Endodermal cell (in vitro differentiated cells): ENCODE measurements around the gene DNAH12. TPM values are rescaled to one million over a fixed set of nuclear protein-coding genes. Genes with fewer than 3 reads are reported as not detected.
"Not testable (repeated sequence)": the region's sequence is repeated elsewhere in the genome, so short reads cannot be mapped to it uniquely, and the experiment has no call there.

Source experiments
- DNase-seq: peaks from one replicate; pipeline ENCODE4 v3.0.0-alpha.2; 2017
- H3K27ac ChIP-seq: 2 replicates; pipeline ENCODE4 v1.5.1; 2013; ENCODE audit warnings: mild to moderate bottlenecking, low read depth, low read length, moderate library complexity
- H3K27me3 ChIP-seq: 2 replicates; pipeline ENCODE4 v1.6.1; 2013; ENCODE audit warnings: mild to moderate bottlenecking, low read length, moderate library complexity; ENCODE audit not compliant: insufficient read depth, control insufficient read depth, poor library complexity, severe bottlenecking
- H3K36me3 ChIP-seq: 2 replicates; pipeline ENCODE4 v1.7.0; 2013; ENCODE audit warnings: mild to moderate bottlenecking, low read length, moderate library complexity; ENCODE audit not compliant: control insufficient read depth, insufficient read depth
- H3K4me1 ChIP-seq: one replicate; pipeline ENCODE4 v1.7.0; 2013; ENCODE audit warnings: low read length; ENCODE audit not compliant: control insufficient read depth, insufficient read depth
- H3K4me3 ChIP-seq: 2 replicates; pipeline ENCODE4 v1.5.1; 2013; ENCODE audit warnings: mild to moderate bottlenecking, low read length, moderate library complexity
- H3K9ac ChIP-seq: 2 replicates; pipeline ENCODE4 v1.6.1; 2013; ENCODE audit warnings: mild to moderate bottlenecking, low read length, moderate library complexity; ENCODE audit not compliant: poor library complexity, severe bottlenecking; ENCODE audit errors: extremely low read depth
- H3K9me3 ChIP-seq: 2 replicates; pipeline ENCODE4 v1.6.1; 2013; ENCODE audit warnings: mild to moderate bottlenecking, low read length, moderate library complexity; ENCODE audit not compliant: control insufficient read depth
- H3K27ac Mint-ChIP-seq: 2 replicates; pipeline ENCODE4 v1.8.0; 2020; ENCODE audit warnings: mixed read lengths
- H3K27me3 Mint-ChIP-seq: 2 replicates; pipeline ENCODE4 v1.8.0; 2021; ENCODE audit warnings: mild to moderate bottlenecking, mixed read lengths; ENCODE audit not compliant: insufficient read depth
- H3K36me3 Mint-ChIP-seq: 2 replicates; pipeline ENCODE4 v1.8.0; 2020; ENCODE audit warnings: low read depth, mixed read lengths
- H3K4me1 Mint-ChIP-seq: 2 replicates; pipeline ENCODE4 v1.8.0; 2020; ENCODE audit warnings: mixed read lengths
- H3K4me3 Mint-ChIP-seq: 2 replicates; pipeline ENCODE4 v1.8.0; 2020; ENCODE audit warnings: mild to moderate bottlenecking, moderate library complexity, mixed read lengths
- H3K9me3 Mint-ChIP-seq: 2 replicates; pipeline ENCODE4 v1.8.0; 2020; ENCODE audit warnings: mild to moderate bottlenecking, mixed read lengths
- WGBS, 2 experiments: methylation state at CpG; one replicate each; pipeline versions ENCODE4 v1.1.5 to v1.1.7; 2013; ENCODE audit warnings: missing lambda C conversion rate in 2 of 2, mixed read lengths in 1 of 2; ENCODE audit not compliant: insufficient coverage in 1 of 2, insufficient read length in 1 of 2; 5-methylcytosine and 5-hydroxymethylcytosine counted together
- total RNA-seq, 2 donors: library from RNA; stranded (reverse); fragmentation: NEBNext Ultra II Directional in 1 of 2; extraction: Animal tissue kit (Norgen Biotek cat#: 25700) in 1 of 2; gene quantifications; 2 replicates in 1 of 2; 3 replicates in 1 of 2; pipeline ENCODE4 v1.2.1, GENCODE V29; 2021
- TF ChIP-seq, protein P1 (sequence below): fragments of 200-600 bp; sonication (generic); conservative IDR thresholded peaks from 2 replicates; pipeline ENCODE4 v1.5.0; 2021; ENCODE audit warnings: antibody characterized with exemption, mild to moderate bottlenecking

Gene DNAH12
- total RNA-seq, 2 donors from 2014 or later: 0.77 to 2.2 TPM

DNA sequence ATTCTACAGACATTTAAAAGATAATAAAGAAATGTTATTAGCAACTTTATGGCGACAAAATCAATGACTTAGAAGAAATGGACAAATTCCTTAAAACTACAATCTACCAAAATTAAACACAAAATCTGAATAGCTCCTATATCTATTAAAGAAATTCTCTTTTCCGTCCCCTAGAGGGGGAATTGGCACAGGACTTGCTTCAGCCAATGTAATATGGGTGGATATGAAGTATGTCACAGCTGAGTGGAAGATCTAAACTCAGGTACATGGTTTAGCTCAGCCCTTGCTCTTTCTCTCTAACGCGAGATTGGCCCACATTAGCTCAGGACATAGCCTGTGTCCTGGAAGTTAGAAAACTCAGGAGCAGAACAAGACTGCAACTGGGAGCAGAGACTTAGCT lies 79.3 kb downstream of the DNAH12 start:
- no peaks in the 10 kb centered on the region for H3K4me1 Mint-ChIP-seq
- no peak overlapping the region for H3K27ac ChIP-seq
- TF ChIP-seq, protein P1, sequence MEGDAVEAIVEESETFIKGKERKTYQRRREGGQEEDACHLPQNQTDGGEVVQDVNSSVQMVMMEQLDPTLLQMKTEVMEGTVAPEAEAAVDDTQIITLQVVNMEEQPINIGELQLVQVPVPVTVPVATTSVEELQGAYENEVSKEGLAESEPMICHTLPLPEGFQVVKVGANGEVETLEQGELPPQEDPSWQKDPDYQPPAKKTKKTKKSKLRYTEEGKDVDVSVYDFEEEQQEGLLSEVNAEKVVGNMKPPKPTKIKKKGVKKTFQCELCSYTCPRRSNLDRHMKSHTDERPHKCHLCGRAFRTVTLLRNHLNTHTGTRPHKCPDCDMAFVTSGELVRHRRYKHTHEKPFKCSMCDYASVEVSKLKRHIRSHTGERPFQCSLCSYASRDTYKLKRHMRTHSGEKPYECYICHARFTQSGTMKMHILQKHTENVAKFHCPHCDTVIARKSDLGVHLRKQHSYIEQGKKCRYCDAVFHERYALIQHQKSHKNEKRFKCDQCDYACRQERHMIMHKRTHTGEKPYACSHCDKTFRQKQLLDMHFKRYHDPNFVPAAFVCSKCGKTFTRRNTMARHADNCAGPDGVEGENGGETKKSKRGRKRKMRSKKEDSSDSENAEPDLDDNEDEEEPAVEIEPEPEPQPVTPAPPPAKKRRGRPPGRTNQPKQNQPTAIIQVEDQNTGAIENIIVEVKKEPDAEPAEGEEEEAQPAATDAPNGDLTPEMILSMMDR: peak; percentile 56
- peaks cover 6% of the 10 kb centered on the region for H3K27me3 ChIP-seq
- H3K36me3 Mint-ChIP-seq: no peaks in the 10 kb centered on the region
- no peaks in the 10 kb centered on the region for H3K9me3 ChIP-seq
- H3K9me3 Mint-ChIP-seq: no peaks in the 10 kb centered on the region
- no peak overlapping the region for H3K9ac ChIP-seq
- H3K36me3 ChIP-seq: no peaks in the 10 kb centered on the region
- no peak overlapping the region for H3K4me3 ChIP-seq
- no peak overlapping the region for H3K27ac Mint-ChIP-seq
- peaks cover 4% of the 10 kb centered on the region for H3K27me3 Mint-ChIP-seq
- no peaks in the 10 kb centered on the region for H3K4me1 ChIP-seq
- WGBS, 2 experiments: 85 to 100% methylated on average over 2 to 4 of the region's 4 CpGs
- H3K4me3 Mint-ChIP-seq: no peak overlapping the region
- no peak for DNase-seq

DNA sequence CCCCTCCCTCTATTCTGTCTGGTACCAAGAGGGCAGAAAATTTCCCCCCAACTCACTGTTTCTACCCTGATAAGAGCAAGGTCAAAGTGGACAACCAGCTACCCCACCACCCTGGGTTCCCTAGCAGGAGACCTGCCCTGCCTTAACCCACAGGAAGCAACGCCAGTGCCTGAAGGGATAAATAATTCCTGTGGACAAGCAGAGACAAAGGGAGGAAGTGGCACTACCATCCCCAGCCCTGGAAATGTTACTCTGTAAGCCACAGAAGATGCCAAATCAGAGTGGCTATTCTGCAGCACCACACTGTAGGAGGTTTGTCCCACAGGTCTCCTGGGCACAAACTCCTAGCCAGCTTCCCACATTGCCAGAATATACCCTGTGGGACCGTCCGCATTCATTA lies 80.1 kb downstream of the DNAH12 start:
- Histone ChIP-seq H3K27ac (no peak overlapping the region), H3K36me3 (no peaks in the 10 kb centered on the region), H3K4me1 (no peaks in the 10 kb centered on the region), H3K9ac (no peak overlapping the region), H3K4me3 (no peak overlapping the region), H3K9me3 (no peaks in the 10 kb centered on the region), H3K27me3 (peaks cover 6% of the 10 kb centered on the region)
- Mint-ChIP-seq H3K4me1 (no peaks in the 10 kb centered on the region), H3K27me3 (peaks cover 4% of the 10 kb centered on the region), H3K27ac (no peak overlapping the region), H3K4me3 (no peak overlapping the region), H3K36me3 (no peaks in the 10 kb centered on the region), H3K9me3 (no peaks in the 10 kb centered on the region)
- no peak for DNase-seq
- TF ChIP-seq, protein P1: no peak
- WGBS, 2 experiments: 86 to 96% methylated on average over 3 of the region's 3 CpGs

DNA sequence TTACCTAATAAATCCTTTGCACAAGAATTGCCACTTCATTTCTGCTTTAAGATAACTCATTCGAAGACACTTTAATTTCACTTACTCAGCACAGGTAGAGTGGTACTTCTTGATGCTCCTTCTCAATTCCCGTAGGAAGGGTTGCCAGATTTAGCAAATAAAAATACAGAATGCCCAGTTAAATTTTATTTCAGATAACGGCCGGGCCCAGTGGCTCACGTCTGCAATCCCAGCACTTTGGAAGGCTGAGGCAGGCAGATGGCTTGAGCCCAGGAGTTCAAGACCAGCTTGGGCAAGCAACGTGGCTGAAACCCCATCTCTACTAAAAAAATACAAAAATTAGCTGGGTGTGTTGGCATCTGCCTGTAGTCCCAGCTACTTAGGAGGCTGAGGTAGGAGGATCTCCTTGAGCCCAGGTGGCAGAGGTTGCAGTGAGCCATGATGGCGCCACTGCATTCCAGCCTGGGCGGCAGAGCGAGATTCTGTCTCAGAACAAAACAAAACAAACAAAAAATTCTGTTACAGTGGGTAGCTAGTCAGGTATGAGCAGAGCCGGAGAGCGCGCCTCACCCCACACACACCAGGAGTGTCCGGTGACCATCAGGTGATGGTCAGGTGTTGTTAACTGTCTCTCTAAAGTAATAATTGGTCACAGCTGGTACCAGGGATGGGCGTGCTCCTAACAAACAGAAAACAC lies 92.8 kb downstream of the DNAH12 start:
- H3K27ac ChIP-seq: no peak overlapping the region
- Mint-ChIP-seq H3K4me1 (peaks cover 7% of the 10 kb centered on the region), H3K27me3 (no peaks in the 10 kb centered on the region), H3K4me3 (no peak overlapping the region), H3K27ac (no peak overlapping the region), H3K9me3 (peaks cover 3% of the 10 kb centered on the region), H3K36me3 (no peaks in the 10 kb centered on the region)
- no peaks in the 10 kb centered on the region for H3K9me3 ChIP-seq
- no peak for DNase-seq
- no peaks in the 10 kb centered on the region for H3K27me3 ChIP-seq
- H3K9ac ChIP-seq: no peak overlapping the region
- H3K36me3 ChIP-seq: no peaks in the 10 kb centered on the region
- WGBS, 2 experiments: 87 to 98% methylated on average over 9 to 14 of the region's 14 CpGs
- TF ChIP-seq, protein P1: no peak
- H3K4me1 ChIP-seq: no peaks in the 10 kb centered on the region
- peak overlapping the region; percentile 45 for H3K4me3 ChIP-seq

DNA sequence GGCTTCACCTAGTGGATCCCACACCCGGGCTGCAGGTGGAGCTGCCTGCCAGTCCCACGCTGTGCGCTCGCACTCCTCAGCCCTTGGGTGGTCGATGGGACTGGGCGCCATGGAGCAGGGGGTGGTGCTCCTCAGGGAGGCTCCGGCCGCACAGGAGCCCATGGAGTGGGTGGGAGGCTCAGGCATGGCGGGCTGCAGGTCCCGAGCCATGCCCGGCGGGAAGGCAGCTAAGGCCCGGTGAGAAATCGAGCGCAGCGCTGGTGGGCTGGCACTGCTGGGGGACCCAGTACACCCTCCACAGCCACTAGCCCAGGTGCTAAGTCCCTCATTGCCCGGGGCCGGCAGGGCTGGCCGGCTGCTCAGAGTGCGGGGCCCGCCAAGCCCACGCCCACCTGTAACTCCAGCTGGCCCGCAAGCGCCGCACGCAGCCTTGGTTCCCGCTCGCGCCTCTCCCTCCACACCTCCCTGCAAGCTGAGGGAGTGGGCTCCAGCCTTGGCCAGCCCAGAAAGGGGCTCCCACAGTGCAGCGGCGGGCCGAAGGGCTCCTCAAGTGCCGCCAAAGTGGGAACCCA lies 94.8 kb downstream of the DNAH12 start:
- not testable (repeated sequence) for H3K27me3 ChIP-seq, H3K27ac Mint-ChIP-seq, H3K4me3 Mint-ChIP-seq, H3K4me1 Mint-ChIP-seq, H3K36me3 Mint-ChIP-seq, H3K36me3 ChIP-seq, H3K4me1 ChIP-seq, H3K9me3 ChIP-seq, H3K9me3 Mint-ChIP-seq, H3K4me3 ChIP-seq, H3K27me3 Mint-ChIP-seq, DNase-seq, H3K9ac ChIP-seq, H3K27ac ChIP-seq
- WGBS, 2 experiments: 86 to 100% methylated on average over 1 to 24 of the region's 33 CpGs

DNA sequence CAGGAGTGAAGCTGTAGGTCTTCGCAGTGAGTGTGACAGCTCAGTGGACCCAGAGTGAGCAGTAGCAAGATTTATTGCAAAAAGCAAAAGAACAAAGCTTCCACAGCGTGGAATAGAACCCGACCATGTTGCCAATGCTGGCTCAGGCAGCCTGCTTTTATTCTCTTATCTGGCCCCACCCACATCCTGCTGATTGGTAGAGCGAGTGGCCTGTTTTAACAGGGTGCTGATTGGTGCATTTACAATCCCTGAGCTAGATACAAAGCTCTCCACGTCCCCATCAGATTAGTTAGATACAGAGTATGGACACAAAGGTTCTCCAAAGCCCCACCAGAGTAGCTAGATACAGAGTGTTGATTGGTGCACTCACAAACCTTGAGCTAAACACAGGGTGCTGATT lies 95.7 kb downstream of the DNAH12 start:
- not testable (repeated sequence) for H3K27me3 ChIP-seq, H3K4me3 Mint-ChIP-seq, H3K4me1 ChIP-seq, H3K9me3 Mint-ChIP-seq, H3K27ac Mint-ChIP-seq, DNase-seq, H3K36me3 Mint-ChIP-seq, H3K4me3 ChIP-seq, H3K4me1 Mint-ChIP-seq, H3K27me3 Mint-ChIP-seq, H3K27ac ChIP-seq, H3K36me3 ChIP-seq, H3K9ac ChIP-seq, H3K9me3 ChIP-seq
- WGBS, 2 experiments: 90 to 100% methylated on average over 2 to 5 of the region's 5 CpGs
